Astrocyte (in vitro differentiated cells and primary cell): ENCODE data around the gene RLBP1.

ENCODE experiments used
- EZH2 ChIP-seq: IDR thresholded peaks from 2 replicates; pipeline ENCODE4 v1.6.1; 2012; ENCODE audit warnings: mild to moderate bottlenecking, low read length, inconsistent platforms; ENCODE audit not compliant: insufficient read depth
- TF ChIP-seq, protein P1 (sequence below): IDR thresholded peaks from 2 replicates; pipeline ENCODE4 v1.5.1; 2011; ENCODE audit warnings: low read depth, mild to moderate bottlenecking, inconsistent platforms, low read length, moderate library complexity; ENCODE audit not compliant: insufficient read depth

DNA sequence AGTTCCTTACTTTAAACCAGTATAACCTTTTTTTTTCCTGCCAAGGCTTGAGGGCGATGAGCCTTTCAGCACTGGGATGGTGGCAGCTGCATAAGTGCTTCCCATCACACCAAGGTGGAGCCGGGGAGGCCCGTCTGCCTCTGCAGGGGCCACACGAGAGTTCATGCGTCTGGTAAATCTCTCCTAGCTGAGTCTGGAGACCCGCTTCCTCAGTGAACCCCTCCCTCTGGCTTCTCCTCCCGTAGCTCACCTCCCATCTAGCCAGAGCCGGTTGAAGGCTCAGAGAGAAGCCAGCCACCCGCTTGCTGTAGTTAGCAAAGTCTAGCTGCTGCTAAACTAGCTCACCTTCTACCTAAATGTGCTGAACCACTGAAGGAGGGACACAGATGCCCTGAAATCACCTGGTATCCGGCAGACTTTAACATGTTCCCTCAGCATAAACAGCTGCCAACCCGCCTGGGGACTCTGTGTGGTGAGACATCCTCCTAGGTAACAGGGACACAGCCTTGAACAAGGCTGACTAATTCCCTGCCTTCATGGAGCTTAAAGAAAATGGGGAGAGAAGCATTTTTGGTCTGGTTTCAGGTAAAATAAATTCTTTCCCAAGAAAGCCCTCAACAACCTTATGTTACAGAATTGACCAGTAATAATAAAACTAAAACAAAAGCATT lies 42.9 kb downstream of the RLBP1 start:
- TF ChIP-seq, protein P1, sequence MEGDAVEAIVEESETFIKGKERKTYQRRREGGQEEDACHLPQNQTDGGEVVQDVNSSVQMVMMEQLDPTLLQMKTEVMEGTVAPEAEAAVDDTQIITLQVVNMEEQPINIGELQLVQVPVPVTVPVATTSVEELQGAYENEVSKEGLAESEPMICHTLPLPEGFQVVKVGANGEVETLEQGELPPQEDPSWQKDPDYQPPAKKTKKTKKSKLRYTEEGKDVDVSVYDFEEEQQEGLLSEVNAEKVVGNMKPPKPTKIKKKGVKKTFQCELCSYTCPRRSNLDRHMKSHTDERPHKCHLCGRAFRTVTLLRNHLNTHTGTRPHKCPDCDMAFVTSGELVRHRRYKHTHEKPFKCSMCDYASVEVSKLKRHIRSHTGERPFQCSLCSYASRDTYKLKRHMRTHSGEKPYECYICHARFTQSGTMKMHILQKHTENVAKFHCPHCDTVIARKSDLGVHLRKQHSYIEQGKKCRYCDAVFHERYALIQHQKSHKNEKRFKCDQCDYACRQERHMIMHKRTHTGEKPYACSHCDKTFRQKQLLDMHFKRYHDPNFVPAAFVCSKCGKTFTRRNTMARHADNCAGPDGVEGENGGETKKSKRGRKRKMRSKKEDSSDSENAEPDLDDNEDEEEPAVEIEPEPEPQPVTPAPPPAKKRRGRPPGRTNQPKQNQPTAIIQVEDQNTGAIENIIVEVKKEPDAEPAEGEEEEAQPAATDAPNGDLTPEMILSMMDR, result no peak
- TF ChIP-seq EZH2, result no peak
